ENCODE results near the gene FOXRED1.

The FOXRED1 gene

DNA sequence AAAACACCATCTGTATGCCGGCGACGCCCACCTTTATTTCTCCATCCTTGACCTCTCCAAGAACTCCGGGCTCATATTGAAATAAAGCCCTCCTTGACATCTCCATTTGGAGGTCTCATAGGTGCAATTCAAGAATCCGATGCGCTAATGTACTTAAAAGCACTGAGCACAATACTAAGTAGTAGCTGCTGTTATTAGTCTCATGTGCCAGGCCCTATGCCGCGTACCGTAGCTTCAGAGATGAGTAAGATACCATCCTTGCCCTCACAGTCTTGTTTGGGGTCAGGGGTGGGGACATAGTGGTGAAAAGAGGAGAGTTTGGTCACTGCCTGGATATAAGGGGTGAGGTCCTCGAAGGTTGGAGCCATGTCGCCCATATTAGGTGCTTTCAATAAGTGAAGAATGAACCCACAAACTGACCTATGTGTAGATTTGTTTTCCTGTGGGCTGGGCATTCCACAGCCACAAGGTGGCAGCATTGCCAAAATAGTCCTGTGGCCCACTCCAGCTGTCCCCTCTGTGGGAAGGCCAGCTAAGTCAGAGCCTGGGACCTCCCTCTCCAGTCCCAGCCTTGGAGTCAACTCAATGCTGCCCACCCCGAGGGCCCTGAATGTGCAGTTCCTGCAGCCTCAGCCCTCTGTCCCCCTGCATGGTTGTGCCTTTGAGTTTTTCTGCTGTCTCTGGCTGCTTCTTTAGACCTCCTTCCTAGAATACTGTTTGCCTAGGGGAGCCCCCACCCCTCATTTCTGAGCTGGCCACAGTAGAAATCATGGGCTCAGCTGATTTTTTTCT lies 41.4 kb downstream of the FOXRED1 start:
- peak in 1 of 2 donors; percentile 34 for DNase-seq (ENCODE audit: extremely low read depth in 1 of 2, low read depth in 1 of 2)

- DNase-seq (ENCODE audit: extremely low read depth in 1 of 2, low read depth in 1 of 2): no peak
Observed at GRCh38 chr11:126310992-126311310, 42.0 kb downstream of the FOXRED1 start.

DNA sequence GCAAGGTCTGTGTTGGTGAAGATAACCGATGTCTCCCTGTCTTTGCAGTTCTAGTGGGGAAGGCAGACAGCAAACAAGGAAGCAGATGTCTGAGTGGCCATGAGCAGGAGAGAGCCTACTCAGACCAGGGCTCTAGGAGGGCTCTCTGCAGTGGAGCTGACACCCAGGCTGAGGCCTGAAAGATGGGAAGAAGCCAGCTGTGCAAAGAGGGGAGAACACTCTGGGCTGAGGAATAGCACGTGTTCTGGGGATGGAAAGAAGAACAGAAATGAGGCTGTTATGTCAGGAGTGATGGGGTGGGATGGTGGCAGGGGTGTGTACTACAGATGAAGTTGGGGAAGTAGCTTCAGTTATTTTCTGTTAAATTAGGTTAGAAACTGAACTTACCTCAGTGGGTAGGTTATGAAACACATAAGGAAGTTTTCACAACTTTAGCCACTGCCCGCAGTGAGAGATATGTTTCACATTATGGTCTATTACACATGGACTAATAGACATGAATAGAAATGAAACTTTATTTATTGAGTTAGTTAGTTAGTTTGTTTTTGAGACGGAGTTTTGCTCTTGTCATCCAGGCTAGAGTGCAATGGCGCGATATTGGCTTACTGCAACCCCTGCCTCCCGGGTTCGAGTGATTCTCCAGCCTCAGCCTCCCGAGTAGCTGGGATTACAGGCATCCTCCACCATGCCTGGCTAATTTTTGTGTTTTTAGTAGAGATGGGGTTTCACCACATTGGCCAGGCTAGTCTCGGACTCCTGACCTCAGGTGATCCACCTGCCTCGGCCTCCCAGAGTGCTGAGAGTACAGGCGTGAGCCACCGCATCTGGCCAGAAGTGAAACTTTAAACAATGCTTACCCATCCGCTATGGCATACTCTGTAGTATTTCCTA lies 42.7 kb downstream of the FOXRED1 start:
- DNase-seq (ENCODE audit: extremely low read depth in 1 of 2, low read depth in 1 of 2): no peak

DNA sequence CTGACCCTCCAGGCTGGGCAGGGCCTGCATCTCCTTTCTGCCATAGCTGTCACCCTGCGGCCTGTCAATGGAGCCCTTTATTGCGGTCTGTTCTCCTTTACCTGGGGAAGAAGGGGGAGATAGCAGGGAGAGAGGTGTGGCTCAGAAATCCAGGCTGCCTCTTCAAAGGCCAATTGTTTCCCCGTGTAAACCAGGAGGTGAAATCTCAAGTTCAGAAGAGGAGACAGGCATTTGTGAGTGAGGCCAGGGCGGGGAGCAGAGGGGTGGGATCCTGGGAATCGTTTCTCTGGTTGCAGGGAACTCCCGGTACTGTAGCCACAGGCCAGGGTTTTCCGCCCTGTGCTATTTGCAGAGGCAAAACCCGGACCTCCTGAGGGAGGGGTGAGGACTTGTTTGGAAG lies 44.0 kb downstream of the FOXRED1 start:
- no peak for DNase-seq (ENCODE audit: extremely low read depth in 1 of 2, low read depth in 1 of 2)

DNA sequence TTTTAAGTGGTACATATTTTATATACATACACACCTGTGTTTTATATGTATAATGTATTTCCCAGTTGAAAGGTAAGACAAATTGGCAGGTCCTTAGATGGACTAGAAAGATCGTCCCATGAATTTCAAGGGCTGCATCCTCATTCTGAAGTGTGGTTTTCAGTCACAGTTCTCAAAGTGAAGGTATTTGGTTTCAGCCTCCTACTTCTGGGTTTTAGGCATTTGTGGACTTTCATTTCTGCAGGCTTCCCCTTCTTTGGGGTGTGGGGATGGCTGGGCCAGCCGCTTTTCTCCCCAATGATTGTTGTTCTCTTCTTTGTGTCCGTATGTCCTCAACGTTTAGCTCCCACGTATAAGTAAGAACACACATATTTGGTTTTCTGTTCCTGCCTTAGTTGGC lies 44.9 kb downstream of the FOXRED1 start:
- no peak for DNase-seq (ENCODE audit: extremely low read depth in 1 of 2, low read depth in 1 of 2)

GRCh38 chr11:126317432-126317755 lies 48.4 kb downstream of the FOXRED1 start:
- DNase-seq (ENCODE audit: extremely low read depth in 1 of 2, low read depth in 1 of 2): no peak

GRCh38 chr11:126317756-126318573 lies 49.0 kb downstream of the FOXRED1 start:
- no peak for DNase-seq (ENCODE audit: extremely low read depth in 1 of 2, low read depth in 1 of 2)

GRCh38 chr11:126318574-126319373 lies 49.8 kb downstream of the FOXRED1 start:
- DNase-seq (ENCODE audit: extremely low read depth in 1 of 2, low read depth in 1 of 2): peak in 1 of 2 donors; percentile 33

- no peak for DNase-seq (ENCODE audit: extremely low read depth in 1 of 2, low read depth in 1 of 2)
Observed at GRCh38 chr11:126319374-126319740, 50.4 kb downstream of the FOXRED1 start.

- no peak for DNase-seq (ENCODE audit: extremely low read depth in 1 of 2, low read depth in 1 of 2)
Observed at GRCh38 chr11:126322996-126323395, 54.0 kb downstream of the FOXRED1 start.

DNA sequence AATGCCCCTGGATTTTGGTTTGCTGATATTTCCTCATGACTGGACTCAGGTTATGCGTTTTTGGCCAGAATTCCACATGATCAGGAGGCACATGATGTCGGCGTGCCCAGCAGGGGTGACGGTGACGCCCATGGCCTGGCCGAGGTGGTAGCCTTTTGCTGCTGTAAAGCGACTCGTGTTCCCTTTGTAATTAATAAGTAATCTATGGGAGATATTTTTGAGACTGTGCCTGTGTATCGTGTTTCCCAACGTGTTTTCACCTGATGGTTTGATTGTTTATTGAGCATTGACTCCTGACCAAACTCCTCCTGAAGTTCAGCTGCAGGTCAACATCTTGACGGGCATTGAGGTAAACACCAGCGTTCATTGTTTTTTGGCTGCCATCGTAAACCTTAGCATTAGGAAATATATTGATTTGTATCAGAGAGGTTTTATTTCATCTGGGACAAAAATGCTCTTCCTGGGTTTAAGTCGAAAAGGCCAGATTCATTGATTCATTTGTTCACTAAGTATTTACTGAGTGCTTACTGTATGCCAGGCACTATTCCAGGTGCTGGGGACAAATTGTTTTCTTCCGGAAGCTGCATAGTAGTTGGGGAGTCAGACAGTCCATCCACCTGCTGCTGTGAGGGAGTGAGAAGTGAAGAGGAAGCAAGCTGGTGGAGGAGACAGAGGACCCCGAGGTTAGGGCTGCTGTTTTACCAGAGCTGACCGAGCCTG lies 58.5 kb downstream of the FOXRED1 start:
- DNase-seq (ENCODE audit: extremely low read depth in 1 of 2, low read depth in 1 of 2): no peak

Data from stimulated activated CD8-positive, alpha-beta memory T cell treated with anti-CD3 and anti-CD28 coated beads, Interleukin-7, amount 100 ng/mL, for 48 hours (primary cell).